ENCODE measurements around the gene NHS. TPM values are rescaled to one million over a fixed set of nuclear protein-coding genes. Genes with fewer than 3 reads are reported as not detected.

The NHS gene
- total RNA-seq, 1 experiment from 2014 or later: 5.7 TPM

DNA sequence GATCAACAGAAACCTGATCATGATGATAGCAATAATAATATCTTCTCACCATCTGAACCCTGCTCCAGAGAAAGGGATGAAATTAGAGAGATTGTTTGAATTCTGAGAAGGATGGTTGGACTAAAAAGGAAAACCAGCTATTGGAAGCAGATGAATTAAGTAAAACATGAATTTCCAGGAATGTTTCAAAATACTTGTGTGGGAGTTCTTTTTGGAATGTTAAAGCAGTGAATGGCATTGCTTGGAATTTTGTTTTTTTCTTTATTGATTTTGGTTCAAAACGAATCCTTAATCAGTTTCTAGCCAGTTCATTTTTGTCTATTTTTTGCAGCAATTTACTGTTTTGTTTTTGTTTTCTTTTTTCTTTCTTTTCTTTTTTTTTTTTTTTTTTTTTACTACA, 150.3 kb downstream of the NHS start:
- Histone ChIP-seq H3K27me3 (ENCODE audit: insufficient read depth, low read length) (no peaks in the 10 kb centered on the region), H3K9me2 (ENCODE audit: insufficient read depth) (no peaks in the 10 kb centered on the region), H3K79me2 (ENCODE audit: insufficient read depth, low read length) (no peaks in the 10 kb centered on the region), H3K4me1 (ENCODE audit: control insufficient read depth in 1 of 2, insufficient read depth in 2 of 2, low read length in 2 of 2) (peaks cover 10 to 12% of the 10 kb centered on the region in 2 experiments; a peak in 3 of 4 replicates), H3K4me3 (replicated peaks in 1 of 2; ENCODE audit: low read depth in 1 of 2, low read length in 2 of 2) (no peak overlapping the region), H3K9me3 (ENCODE audit: control insufficient read depth in 1 of 2, insufficient read depth in 1 of 2, low read depth in 1 of 2, low read length in 2 of 2) (no peaks in the 10 kb centered on the region), H3K36me3 (ENCODE audit: control insufficient read depth in 1 of 2, insufficient read depth in 2 of 2, low read length in 2 of 2) (no peaks in the 10 kb centered on the region), H3K9ac (ENCODE audit: low read length) (no peak overlapping the region), H3K4me2 (ENCODE audit: low read length) (no peak overlapping the region), H3K27ac (ENCODE audit: low read depth, low read length) (no peak overlapping the region), H4K20me1 (ENCODE audit: insufficient read depth) (no peaks in the 10 kb centered on the region), H2AFZ (ENCODE audit: low read depth, low read length, poor library complexity, severe bottlenecking) (no peak overlapping the region)
- TF ChIP-seq YY1 (IDR thresholded peaks at IDR 0.05; ENCODE audit: extremely low read depth, insufficient replicate concordance, low read depth, low read length) (no peak), CBX3 (IDR thresholded peaks at IDR 0.05; ENCODE audit: low read depth) (no peak), FOSL1 (IDR thresholded peaks at IDR 0.05; ENCODE audit: low read depth) (no peak), EZH2 (IDR thresholded peaks at IDR 0.05) (no peak), ZFX (IDR thresholded peaks at IDR 0.05) (no peak), SIN3A (IDR thresholded peaks at IDR 0.05; ENCODE audit: low read depth) (no peak), JUND (IDR thresholded peaks at IDR 0.05) (no peak)
- TF ChIP-seq, protein P1, sequence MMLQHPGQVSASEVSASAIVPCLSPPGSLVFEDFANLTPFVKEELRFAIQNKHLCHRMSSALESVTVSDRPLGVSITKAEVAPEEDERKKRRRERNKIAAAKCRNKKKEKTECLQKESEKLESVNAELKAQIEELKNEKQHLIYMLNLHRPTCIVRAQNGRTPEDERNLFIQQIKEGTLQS (IDR thresholded peaks at IDR 0.05): no peak
- ATAC-seq (no peak), DNase-seq (ENCODE audit: low read depth, low spot score) (no peak)
- RAD21 ChIA-PET (ENCODE audit: low non-redundant PET in 1 of 2, low total read pairs in 2 of 2, uncharacterized antibody in 2 of 2, unreplicated experiment in 2 of 2): no interaction called here
- intact Hi-C loops (cut with micrococcal nuclease): no loop called here
- POLR2A ChIA-PET: no interaction called here
- BruUV-seq (replicated peaks): no TSS peak
- CTCF ChIA-PET: no interaction called here

DNA sequence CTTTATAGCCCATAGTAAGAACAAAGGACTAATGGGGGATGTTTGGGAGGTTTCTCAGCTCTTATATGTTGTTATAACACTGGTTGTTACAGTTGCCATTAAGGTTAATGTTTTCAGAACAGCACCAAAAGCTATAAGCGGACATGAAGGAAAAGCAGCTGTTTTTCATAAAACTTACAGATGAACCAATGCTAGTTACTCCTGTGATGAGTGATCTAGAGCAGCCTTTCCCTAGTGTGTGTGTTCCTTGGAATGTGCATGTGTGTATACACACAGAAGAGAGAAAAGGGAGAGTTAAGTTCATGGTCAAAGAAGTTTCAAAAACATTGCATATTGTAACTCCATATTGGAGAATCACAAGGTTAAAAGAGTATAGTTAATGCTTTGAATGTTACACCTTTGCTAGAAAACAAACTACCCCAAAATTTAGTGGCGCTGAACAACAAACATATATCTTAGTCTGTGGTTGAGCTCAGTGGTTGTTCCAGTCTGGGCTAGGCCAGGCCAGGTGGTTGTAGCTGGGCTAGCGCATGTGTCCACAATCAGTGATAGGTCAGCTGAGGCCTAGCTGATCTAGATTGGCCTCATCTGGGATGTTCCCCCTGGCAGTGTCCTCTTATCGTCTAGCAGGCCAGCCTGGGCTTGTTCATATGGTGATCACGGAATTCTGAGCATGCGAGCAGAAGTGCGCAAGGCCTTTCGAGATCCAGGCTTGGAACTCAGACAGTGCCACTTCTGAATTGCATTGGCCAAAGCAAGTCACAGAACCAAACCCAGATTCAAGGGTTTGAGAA, 151.0 kb downstream of the NHS start:
- intact Hi-C loops (cut with micrococcal nuclease): no loop called here
- peaks cover 10 to 12% of the 10 kb centered on the region in 2 experiments; a peak in 3 of 4 replicates for H3K4me1 ChIP-seq (ENCODE audit: control insufficient read depth in 1 of 2, insufficient read depth in 2 of 2, low read length in 2 of 2)
- H3K4me3 ChIP-seq (replicated peaks in 1 of 2; ENCODE audit: low read depth in 1 of 2, low read length in 2 of 2): no peak overlapping the region
- no peaks in the 10 kb centered on the region for H4K20me1 ChIP-seq (ENCODE audit: insufficient read depth)
- ATAC-seq (no peak), DNase-seq (ENCODE audit: low read depth, low spot score) (no peak)
- no peak overlapping the region for H3K9ac ChIP-seq (ENCODE audit: low read length)
- no peaks in the 10 kb centered on the region for H3K9me3 ChIP-seq (ENCODE audit: control insufficient read depth in 1 of 2, insufficient read depth in 1 of 2, low read depth in 1 of 2, low read length in 2 of 2)
- no peak overlapping the region for H3K4me2 ChIP-seq (ENCODE audit: low read length)
- no peaks in the 10 kb centered on the region for H3K9me2 ChIP-seq (ENCODE audit: insufficient read depth)
- no peaks in the 10 kb centered on the region for H3K36me3 ChIP-seq (ENCODE audit: control insufficient read depth in 1 of 2, insufficient read depth in 2 of 2, low read length in 2 of 2)
- TF ChIP-seq, protein P1 (IDR thresholded peaks at IDR 0.05): no peak
- TF ChIP-seq ZNF274 (IDR thresholded peaks at IDR 0.05; ENCODE audit: low read depth, low read length) (no peak), RAD21 (IDR thresholded peaks at IDR 0.05; ENCODE audit: low read depth) (no peak), CEBPB (IDR thresholded peaks at IDR 0.05; ENCODE audit: low read depth) (no peak)
- TF ChIP-seq, protein P2, sequence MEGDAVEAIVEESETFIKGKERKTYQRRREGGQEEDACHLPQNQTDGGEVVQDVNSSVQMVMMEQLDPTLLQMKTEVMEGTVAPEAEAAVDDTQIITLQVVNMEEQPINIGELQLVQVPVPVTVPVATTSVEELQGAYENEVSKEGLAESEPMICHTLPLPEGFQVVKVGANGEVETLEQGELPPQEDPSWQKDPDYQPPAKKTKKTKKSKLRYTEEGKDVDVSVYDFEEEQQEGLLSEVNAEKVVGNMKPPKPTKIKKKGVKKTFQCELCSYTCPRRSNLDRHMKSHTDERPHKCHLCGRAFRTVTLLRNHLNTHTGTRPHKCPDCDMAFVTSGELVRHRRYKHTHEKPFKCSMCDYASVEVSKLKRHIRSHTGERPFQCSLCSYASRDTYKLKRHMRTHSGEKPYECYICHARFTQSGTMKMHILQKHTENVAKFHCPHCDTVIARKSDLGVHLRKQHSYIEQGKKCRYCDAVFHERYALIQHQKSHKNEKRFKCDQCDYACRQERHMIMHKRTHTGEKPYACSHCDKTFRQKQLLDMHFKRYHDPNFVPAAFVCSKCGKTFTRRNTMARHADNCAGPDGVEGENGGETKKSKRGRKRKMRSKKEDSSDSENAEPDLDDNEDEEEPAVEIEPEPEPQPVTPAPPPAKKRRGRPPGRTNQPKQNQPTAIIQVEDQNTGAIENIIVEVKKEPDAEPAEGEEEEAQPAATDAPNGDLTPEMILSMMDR (IDR thresholded peaks at IDR 0.05 in 2 of 3, conservative IDR thresholded peaks at IDR 0.05 in 1 of 3; ENCODE audit: borderline replicate concordance in 1 of 3, insufficient read depth in 1 of 3, low read depth in 2 of 3, low read length in 2 of 3): no peak
- H2AFZ ChIP-seq (ENCODE audit: low read depth, low read length, poor library complexity, severe bottlenecking): no peak overlapping the region
- ChIA-PET POLR2A (no interaction called here), RAD21 (ENCODE audit: low non-redundant PET in 1 of 2, low total read pairs in 2 of 2, uncharacterized antibody in 2 of 2, unreplicated experiment in 2 of 2) (no interaction called here), CTCF (no interaction called here)
- no TSS peak for BruUV-seq (replicated peaks)
- H3K27ac ChIP-seq (ENCODE audit: low read depth, low read length): no peak overlapping the region
- H3K27me3 ChIP-seq (ENCODE audit: insufficient read depth, low read length): no peaks in the 10 kb centered on the region
- H3K79me2 ChIP-seq (ENCODE audit: insufficient read depth, low read length): no peaks in the 10 kb centered on the region
